HG03571 (cell line): ENCODE results near the gene SAE1.

Experiments
- ATAC-seq: cut with Tn5 transposase; IDR thresholded peaks from one replicate; pipeline ENCODE4 v1.9.1; 2021; ENCODE audit not compliant: unreplicated experiment

Gene SAE1

GRCh38 chr19:47158367-47158791 lies 27.7 kb downstream of the SAE1 start:
- ATAC-seq: no peak

GRCh38 chr19:47158879-47159503 lies 28.4 kb downstream of the SAE1 start:
- ATAC-seq: no peak

GRCh38 chr19:47161876-47162489 lies 31.3 kb downstream of the SAE1 start:
- no peak for ATAC-seq

GRCh38 chr19:47168065-47168464 lies 37.4 kb downstream of the SAE1 start:
- no peak for ATAC-seq

GRCh38 chr19:47172666-47173455 lies 42.2 kb downstream of the SAE1 start:
- no peak for ATAC-seq

GRCh38 chr19:47176071-47176626 lies 45.5 kb downstream of the SAE1 start:
- no peak for ATAC-seq

GRCh38 chr19:47176627-47177090 lies 46.0 kb downstream of the SAE1 start:
- ATAC-seq: no peak

GRCh38 chr19:47179653-47180310 lies 49.1 kb downstream of the SAE1 start:
- no peak for ATAC-seq

GRCh38 chr19:47183601-47184000 lies 53.0 kb downstream of the SAE1 start:
- ATAC-seq: no peak

GRCh38 chr19:47186446-47187334 lies 56.1 kb downstream of the SAE1 start:
- peak; percentile 63 for ATAC-seq

- ATAC-seq: no peak
Observed at GRCh38 chr19:47187335-47187655, 56.7 kb downstream of the SAE1 start.

GRCh38 chr19:47187797-47188196 lies 57.2 kb downstream of the SAE1 start:
- ATAC-seq: no peak

- no peak for ATAC-seq
Observed at GRCh38 chr19:47188507-47189033, 57.9 kb downstream of the SAE1 start.

- no peak for ATAC-seq
Observed at GRCh38 chr19:47190167-47190727, 59.6 kb downstream of the SAE1 start.

GRCh38 chr19:47195434-47195833 lies 64.8 kb downstream of the SAE1 start:
- ATAC-seq: no peak

GRCh38 chr19:47197141-47197540 lies 66.5 kb downstream of the SAE1 start:
- no peak for ATAC-seq

- no peak for ATAC-seq
Observed at GRCh38 chr19:47200530-47200929, 69.9 kb downstream of the SAE1 start.

GRCh38 chr19:47203254-47203653 lies 72.6 kb downstream of the SAE1 start:
- ATAC-seq: no peak

- ATAC-seq: no peak
Observed at GRCh38 chr19:47209319-47210179, 78.9 kb downstream of the SAE1 start.
